Measurements from ENCODE around the gene TSHZ3.

The TSHZ3 gene

GRCh38 chr19:31253526-31254179 lies 95.6 kb downstream of the TSHZ3 start:
- POLR2A ChIA-PET, result no interaction called here
- no peak for TF ChIP-seq CTBP1 (IDR thresholded peaks at IDR 0.05; ENCODE audit: borderline replicate concordance)
- no peak for TF ChIP-seq FOXM1 (IDR thresholded peaks at IDR 0.05; ENCODE audit: borderline replicate concordance)
- no peak for TF ChIP-seq LEF1 (IDR thresholded peaks at IDR 0.05; ENCODE audit: borderline replicate concordance)
- no peak for TF ChIP-seq FOXA1 (IDR thresholded peaks at IDR 0.05)
- TF ChIP-seq TARDBP (IDR thresholded peaks at IDR 0.05), result no peak
- CTCF ChIA-PET, result no interaction called here
- no peak for DNase-seq (ENCODE audit: extremely low spot score)

GRCh38 chr19:31252441-31252840 lies 96.8 kb downstream of the TSHZ3 start:
- no peak for DNase-seq (ENCODE audit: extremely low spot score)
- TF ChIP-seq FOXM1 (IDR thresholded peaks at IDR 0.05; ENCODE audit: borderline replicate concordance) (no peak), ZNF384 (IDR thresholded peaks at IDR 0.05) (no peak), FOXK2 (IDR thresholded peaks at IDR 0.05) (no peak), ELF4 (IDR thresholded peaks at IDR 0.05) (no peak), HDGF (IDR thresholded peaks at IDR 0.05; ENCODE audit: borderline replicate concordance) (no peak), SUZ12 (IDR thresholded peaks at IDR 0.05) (no peak), PKNOX1 (IDR thresholded peaks at IDR 0.05) (no peak), L3MBTL2 (conservative IDR thresholded peaks at IDR 0.05) (no peak), TARDBP (IDR thresholded peaks at IDR 0.05) (no peak), NFRKB (IDR thresholded peaks at IDR 0.05) (no peak), BHLHE40 (IDR thresholded peaks at IDR 0.05; ENCODE audit: borderline replicate concordance) (no peak), LEF1 (IDR thresholded peaks at IDR 0.05; ENCODE audit: borderline replicate concordance) (no peak), FOXA1 (IDR thresholded peaks at IDR 0.05) (no peak), SP1 (IDR thresholded peaks at IDR 0.05) (no peak), CTBP1 (IDR thresholded peaks at IDR 0.05; ENCODE audit: borderline replicate concordance) (no peak), ARNT (IDR thresholded peaks at IDR 0.05) (no peak)

GRCh38 chr19:31249217-31249616 lies 100.0 kb downstream of the TSHZ3 start:
- no peak for DNase-seq (ENCODE audit: extremely low spot score)
- CTCF ChIA-PET, result interaction anchor here (0.6 kb wide), 1 partner anchor 89 kb away, joined by 3 read pairs; no protein-coding TSS in a partner anchor
- TF ChIP-seq CTBP1 (IDR thresholded peaks at IDR 0.05; ENCODE audit: borderline replicate concordance), result no peak
- no peak for TF ChIP-seq FOXK2 (IDR thresholded peaks at IDR 0.05)
- TF ChIP-seq ARNT (IDR thresholded peaks at IDR 0.05), result no peak
- TF ChIP-seq FOXA1 (IDR thresholded peaks at IDR 0.05), result no peak
- no peak for TF ChIP-seq SP1 (IDR thresholded peaks at IDR 0.05)
- TF ChIP-seq FOXM1 (IDR thresholded peaks at IDR 0.05; ENCODE audit: borderline replicate concordance), result no peak
- no peak for TF ChIP-seq ELF4 (IDR thresholded peaks at IDR 0.05)
- TF ChIP-seq ZNF384 (IDR thresholded peaks at IDR 0.05), result no peak
- TF ChIP-seq SUZ12 (IDR thresholded peaks at IDR 0.05), result no peak
- no peak for TF ChIP-seq TARDBP (IDR thresholded peaks at IDR 0.05)
- TF ChIP-seq BHLHE40 (IDR thresholded peaks at IDR 0.05; ENCODE audit: borderline replicate concordance), result no peak
- TF ChIP-seq HDGF (IDR thresholded peaks at IDR 0.05; ENCODE audit: borderline replicate concordance), result no peak
- TF ChIP-seq PKNOX1 (IDR thresholded peaks at IDR 0.05), result no peak
- POLR2A ChIA-PET, result no interaction called here

More at GRCh38 chr19:31252441-31252840, 96.8 kb downstream of the TSHZ3 start:
- POLR2A ChIA-PET, result no interaction called here
- CTCF ChIA-PET, result no interaction called here

DNA sequence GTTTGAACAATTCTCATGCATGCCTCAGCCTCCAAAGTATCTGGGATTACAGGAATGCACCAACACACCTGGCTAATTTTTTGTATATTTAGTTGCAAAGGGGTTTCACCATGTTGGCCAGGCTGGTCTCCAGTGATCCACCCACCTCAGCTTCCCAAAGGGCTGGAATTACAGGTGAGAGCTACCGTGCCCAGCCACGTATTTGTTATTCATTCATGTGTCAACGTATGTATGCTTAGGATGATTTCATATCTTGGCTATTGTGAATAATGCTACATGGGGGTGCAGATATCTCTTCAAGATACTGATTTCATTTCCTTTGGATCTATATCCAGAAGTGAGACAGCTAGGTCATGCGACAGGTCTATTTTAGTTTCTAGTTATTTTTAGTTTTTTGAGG lies 113.4 kb downstream of the TSHZ3 start:
- no peak for DNase-seq (ENCODE audit: extremely low spot score)
- no peak for TF ChIP-seq ELF4 (IDR thresholded peaks at IDR 0.05)
- no peak for TF ChIP-seq ZNF384 (IDR thresholded peaks at IDR 0.05)
- no peak for TF ChIP-seq TARDBP (IDR thresholded peaks at IDR 0.05)
- TF ChIP-seq SP1 (IDR thresholded peaks at IDR 0.05), result no peak
- TF ChIP-seq FOXM1 (IDR thresholded peaks at IDR 0.05; ENCODE audit: borderline replicate concordance), result no peak
- no peak for TF ChIP-seq HDGF (IDR thresholded peaks at IDR 0.05; ENCODE audit: borderline replicate concordance)
- no peak for TF ChIP-seq FOXK2 (IDR thresholded peaks at IDR 0.05)
- POLR2A ChIA-PET, result no interaction called here
- CTCF ChIA-PET, result no interaction called here

- ChIA-PET CTCF (no interaction called here), POLR2A (no interaction called here)
- TF ChIP-seq LEF1 (IDR thresholded peaks at IDR 0.05; ENCODE audit: borderline replicate concordance) (no peak), ARNT (IDR thresholded peaks at IDR 0.05) (no peak), FOXK2 (IDR thresholded peaks at IDR 0.05) (no peak), SP1 (IDR thresholded peaks at IDR 0.05) (no peak), ZNF384 (IDR thresholded peaks at IDR 0.05) (no peak), FOXM1 (IDR thresholded peaks at IDR 0.05; ENCODE audit: borderline replicate concordance) (no peak), BHLHE40 (IDR thresholded peaks at IDR 0.05; ENCODE audit: borderline replicate concordance) (no peak), NFRKB (IDR thresholded peaks at IDR 0.05) (no peak), ELF4 (IDR thresholded peaks at IDR 0.05) (no peak), CTBP1 (IDR thresholded peaks at IDR 0.05; ENCODE audit: borderline replicate concordance) (no peak), SUZ12 (IDR thresholded peaks at IDR 0.05) (no peak), TARDBP (IDR thresholded peaks at IDR 0.05) (no peak), L3MBTL2 (conservative IDR thresholded peaks at IDR 0.05) (no peak), FOXA1 (IDR thresholded peaks at IDR 0.05) (no peak), HDGF (IDR thresholded peaks at IDR 0.05; ENCODE audit: borderline replicate concordance) (no peak), PKNOX1 (IDR thresholded peaks at IDR 0.05) (no peak)
- DNase-seq (ENCODE audit: extremely low spot score), result no peak
These were observed 115.9 kb downstream of the TSHZ3 start for GRCh38 chr19:31233295-31233800.

- no peak for DNase-seq (ENCODE audit: extremely low spot score)
- TF ChIP-seq ELF4 (IDR thresholded peaks at IDR 0.05) (no peak), BHLHE40 (IDR thresholded peaks at IDR 0.05; ENCODE audit: borderline replicate concordance) (no peak), SUZ12 (IDR thresholded peaks at IDR 0.05) (no peak), FOXK2 (IDR thresholded peaks at IDR 0.05) (no peak), NFRKB (IDR thresholded peaks at IDR 0.05) (no peak), CTBP1 (IDR thresholded peaks at IDR 0.05; ENCODE audit: borderline replicate concordance) (no peak)
- CTCF ChIA-PET, result no interaction called here
- POLR2A ChIA-PET, result no interaction called here
These were observed 116.4 kb downstream of the TSHZ3 start for GRCh38 chr19:31232871-31233270.

All from HEK293T (cell line).